HEK293T (cell line): ENCODE data around the gene PRAC2.

Experiments
- ARNT ChIP-seq: fragments of 450-650 bp; IDR thresholded peaks from 2 replicates; pipeline ENCODE4 v1.6.1; 2017; ENCODE audit warnings: mild to moderate bottlenecking
- CTBP1 ChIP-seq: fragments of 450-650 bp; IDR thresholded peaks from 2 replicates; pipeline ENCODE4 v1.6.1; 2016; ENCODE audit warnings: borderline replicate concordance
- FOXA1 ChIP-seq: fragments of 450-650 bp; IDR thresholded peaks from 2 replicates; pipeline ENCODE4 v1.6.1; 2016; ENCODE audit warnings: mild to moderate bottlenecking
- HDGF ChIP-seq: fragments of 450-650 bp; IDR thresholded peaks from 2 replicates; pipeline ENCODE4 v1.6.1; 2017; ENCODE audit warnings: antibody characterized with exemption, borderline replicate concordance
- LEF1 ChIP-seq: fragments of 450-650 bp; IDR thresholded peaks from 2 replicates; pipeline ENCODE4 v1.6.1; 2017; ENCODE audit warnings: mild to moderate bottlenecking, borderline replicate concordance
- SP1 ChIP-seq: fragments of 450-650 bp; IDR thresholded peaks from 2 replicates; pipeline ENCODE4 v1.6.1; 2017
- SUZ12 ChIP-seq: fragments of 450-650 bp; IDR thresholded peaks from 2 replicates; pipeline ENCODE4 v1.6.1; 2016; ENCODE audit warnings: mild to moderate bottlenecking
- TARDBP ChIP-seq: fragments of 450-650 bp; IDR thresholded peaks from 2 replicates; pipeline ENCODE4 v1.6.1; 2016

DNA sequence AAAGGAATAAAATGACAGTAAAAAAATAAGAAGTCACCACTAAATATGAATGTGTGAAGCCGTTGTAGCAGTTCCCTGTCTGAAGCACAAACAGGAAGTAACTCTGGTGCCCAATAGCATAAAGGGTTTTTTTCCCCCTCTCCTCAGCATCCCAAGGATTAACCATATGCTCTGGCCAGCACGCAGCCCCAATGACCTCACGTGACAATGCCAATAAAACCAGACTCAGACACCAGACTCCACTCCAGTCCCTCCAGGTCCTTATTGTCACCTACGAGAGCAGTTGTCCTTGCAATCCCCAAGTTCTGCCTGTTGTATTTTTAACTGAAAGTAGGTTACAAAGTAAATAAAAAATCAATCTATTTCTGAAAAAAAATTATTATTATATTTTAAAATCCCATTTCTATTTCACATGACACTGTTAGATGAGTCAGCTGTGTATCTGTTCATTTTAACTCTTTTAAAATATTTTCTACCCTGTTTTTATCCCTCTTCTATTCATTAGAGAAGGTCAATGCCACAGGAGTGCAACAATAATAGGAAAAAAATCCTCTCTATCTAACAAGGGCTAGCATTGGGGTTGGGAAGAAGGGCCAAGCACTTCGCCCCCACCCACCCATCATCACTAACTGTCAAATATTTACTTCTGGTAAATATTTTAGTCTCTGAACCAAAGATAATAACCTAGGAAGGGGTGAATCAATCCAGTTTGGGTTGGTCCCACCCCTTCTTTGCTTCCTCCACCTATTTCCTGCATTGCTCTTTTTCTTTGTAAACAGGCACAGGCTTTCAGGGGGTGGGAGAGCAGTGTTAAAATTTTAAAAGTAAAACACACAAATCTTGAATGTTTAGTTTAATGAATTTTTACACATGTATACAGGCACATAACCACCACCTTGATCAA lies 7.2 kb upstream of the PRAC2 start:
- TF ChIP-seq ARNT (no peak), SUZ12 (no peak), FOXA1 (no peak), HDGF (no peak), CTBP1 (no peak), LEF1 (no peak), TARDBP (no peak), SP1 (no peak)
